GM23248 (cell line): Measurements from ENCODE around the gene RAB14.

ENCODE experiments used
- EZH2 ChIP-seq: fragments of 200-600 bp; sonication (generic); IDR thresholded peaks from 2 replicates; pipeline ENCODE4 v1.6.1; 2018; ENCODE audit warnings: antibody characterized with exemption, mild to moderate bottlenecking; ENCODE audit not compliant: insufficient read depth, poor library complexity, severe bottlenecking
- EZH2phosphoT487 ChIP-seq: fragments of 200-600 bp; sonication (generic); IDR thresholded peaks from 2 replicates; pipeline ENCODE4 v1.6.1; 2018; ENCODE audit warnings: antibody characterized with exemption, moderate library complexity, mild to moderate bottlenecking, low read depth; ENCODE audit not compliant: insufficient read depth

DNA sequence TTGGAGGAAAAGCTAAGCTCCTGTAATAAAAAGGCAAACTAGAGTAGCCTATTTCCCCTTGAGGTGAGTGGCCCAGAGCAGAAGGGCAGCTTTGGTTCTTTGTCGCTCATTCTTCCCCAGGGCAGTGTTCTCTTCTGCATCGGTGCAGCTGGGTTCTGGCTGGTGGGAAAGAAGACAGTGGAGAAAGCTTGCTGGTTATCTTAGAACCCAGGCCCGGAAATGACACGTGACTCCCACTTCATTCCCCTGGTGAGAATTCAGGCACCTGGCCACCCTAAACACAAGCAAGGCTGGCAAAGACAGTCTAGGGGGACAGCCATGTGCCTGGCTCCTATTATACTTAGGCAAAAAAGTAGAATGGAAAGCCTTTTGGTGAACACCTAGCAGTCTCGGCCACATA lies 33.8 kb upstream of the RAB14 start:
- TF ChIP-seq EZH2 (no peak), EZH2phosphoT487 (no peak)
